Occipital lobe (tissue), 2 donors: ENCODE data around the gene FZR1. TPM values are rescaled to one million over a fixed set of nuclear protein-coding genes. Genes with fewer than 3 reads are reported as not detected.
"Not testable (repeated sequence)": the region's sequence is repeated elsewhere in the genome, so short reads cannot be mapped to it uniquely, and the experiment has no call there.

ENCODE experiments used
- DNase-seq: peaks from one replicate; lab custom pipeline; 2025; lab: John Stamatoyannopoulos, UW
- total RNA-seq: library from RNA; depleted of rRNA; stranded (reverse); fragments of >200 nt; gene quantifications from one replicate; pipeline ENCODE4 v1.2.3, GENCODE V29; 2014

Gene FZR1
- total RNA-seq, 1 donor from 2014 or later = 42.0 TPM

- DNase-seq = no peak
These were observed 11.6 kb upstream of the FZR1 start for GRCh38 chr19:3494559-3494958.

DNA sequence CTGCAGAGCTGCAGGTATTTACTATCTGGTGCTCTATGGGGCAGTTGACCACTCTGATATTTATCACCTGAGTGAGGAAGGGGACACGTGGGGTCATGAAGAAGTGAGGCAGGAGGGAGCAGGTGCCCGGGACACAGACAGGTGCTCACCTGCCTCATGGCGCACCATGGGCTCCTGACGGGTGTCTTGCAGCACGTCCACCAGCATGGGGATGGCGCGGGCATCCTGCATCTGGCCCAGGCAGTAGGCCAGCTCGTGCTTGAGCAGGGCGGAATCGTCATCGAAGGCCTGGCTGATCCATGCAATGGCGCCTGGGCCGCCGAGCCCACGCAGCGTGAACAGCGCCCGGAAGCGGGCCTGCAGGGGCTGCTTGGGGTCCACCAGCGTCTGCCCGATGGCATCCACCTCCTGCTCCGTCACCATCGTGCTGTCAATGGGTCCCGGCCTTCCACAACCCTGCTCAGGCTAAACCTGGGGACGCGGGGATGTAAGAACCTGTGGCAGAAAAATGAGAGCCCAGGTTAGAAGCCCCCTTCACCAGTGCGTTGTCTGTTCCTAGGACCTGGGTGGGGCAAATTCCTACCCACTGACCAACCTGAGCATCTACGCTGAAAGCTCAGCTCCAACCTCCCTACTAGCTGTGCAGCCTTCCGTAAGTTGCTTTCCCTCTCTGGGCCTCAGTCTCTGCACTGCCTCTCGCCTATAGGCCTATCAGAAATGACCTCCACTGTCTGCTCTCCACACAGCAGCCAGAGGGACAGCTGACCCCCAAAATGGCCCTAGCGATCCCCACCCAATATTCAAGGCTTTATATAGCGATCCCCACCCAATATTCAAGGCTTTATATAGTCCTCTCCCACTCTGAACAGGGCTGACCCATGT lies 9.5 kb upstream of the FZR1 start:
- DNase-seq = no peak

DNA sequence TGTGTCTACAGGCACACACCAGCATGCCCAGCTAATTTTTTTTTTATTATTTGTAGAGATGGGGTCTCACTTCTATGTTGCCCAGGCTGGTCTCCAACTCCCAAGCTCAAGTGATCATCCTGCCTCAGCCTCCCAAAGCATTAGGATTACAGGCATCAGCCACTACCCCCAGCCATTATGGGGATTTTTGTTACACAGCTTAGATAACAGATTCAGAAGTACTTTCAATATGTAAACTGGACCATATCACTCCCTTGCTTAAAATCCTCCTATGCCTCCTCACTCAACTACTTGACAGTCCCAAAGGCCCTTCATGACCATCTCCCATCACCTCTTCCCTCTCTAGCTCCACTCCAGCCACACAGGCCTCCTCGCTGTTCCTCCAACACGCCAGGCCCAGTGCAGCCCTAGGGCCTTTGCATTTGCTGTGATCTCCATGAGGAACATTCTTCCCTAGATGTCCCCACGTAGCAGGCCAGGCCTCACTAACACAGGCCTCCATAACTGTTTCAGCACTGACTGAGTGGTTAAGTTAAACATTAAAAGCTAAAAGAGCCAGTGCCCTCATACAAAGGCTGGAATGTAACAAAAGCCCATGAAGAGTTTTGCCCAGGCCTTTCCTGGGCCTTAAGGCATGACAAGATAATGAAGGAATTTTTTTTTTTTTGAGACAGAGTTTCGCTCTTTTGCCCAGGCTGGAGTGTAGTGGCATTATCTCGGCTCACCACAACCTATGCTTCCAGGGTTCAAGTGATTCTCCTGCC lies 8.2 kb upstream of the FZR1 start:
- no peak for DNase-seq

DNA sequence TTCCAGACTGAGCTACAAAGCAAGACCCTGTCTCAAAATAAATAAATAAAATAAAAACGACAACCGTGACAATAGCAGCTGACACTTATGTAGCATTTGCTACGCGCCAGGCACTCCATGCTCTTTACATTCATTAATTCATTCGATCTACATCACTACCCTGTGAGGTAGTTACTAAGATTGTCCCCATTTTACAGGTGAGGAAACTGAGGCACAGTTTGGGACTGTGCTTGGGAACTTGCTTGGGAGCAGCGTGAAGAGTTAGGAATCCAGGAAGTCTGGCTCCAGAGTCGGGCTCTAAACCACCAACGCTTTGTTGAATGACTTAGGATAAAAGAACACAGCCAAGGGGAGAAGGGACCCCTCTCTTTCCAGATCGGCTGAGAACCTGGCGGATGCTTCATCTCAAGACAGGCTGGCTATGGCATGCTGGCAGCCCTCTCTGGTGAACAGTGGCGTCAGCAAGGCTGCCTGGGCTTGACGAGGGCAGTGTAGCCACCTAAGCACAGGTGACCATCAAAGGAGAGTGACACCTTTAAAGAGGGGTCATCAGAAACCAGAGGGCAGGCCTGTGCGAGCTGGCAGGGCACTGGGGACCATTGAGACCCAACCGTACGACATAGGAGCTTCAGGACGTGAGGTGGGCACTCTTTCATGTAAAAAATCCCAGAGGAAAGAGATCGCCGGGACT lies 6.2 kb upstream of the FZR1 start:
- no peak for DNase-seq

DNA sequence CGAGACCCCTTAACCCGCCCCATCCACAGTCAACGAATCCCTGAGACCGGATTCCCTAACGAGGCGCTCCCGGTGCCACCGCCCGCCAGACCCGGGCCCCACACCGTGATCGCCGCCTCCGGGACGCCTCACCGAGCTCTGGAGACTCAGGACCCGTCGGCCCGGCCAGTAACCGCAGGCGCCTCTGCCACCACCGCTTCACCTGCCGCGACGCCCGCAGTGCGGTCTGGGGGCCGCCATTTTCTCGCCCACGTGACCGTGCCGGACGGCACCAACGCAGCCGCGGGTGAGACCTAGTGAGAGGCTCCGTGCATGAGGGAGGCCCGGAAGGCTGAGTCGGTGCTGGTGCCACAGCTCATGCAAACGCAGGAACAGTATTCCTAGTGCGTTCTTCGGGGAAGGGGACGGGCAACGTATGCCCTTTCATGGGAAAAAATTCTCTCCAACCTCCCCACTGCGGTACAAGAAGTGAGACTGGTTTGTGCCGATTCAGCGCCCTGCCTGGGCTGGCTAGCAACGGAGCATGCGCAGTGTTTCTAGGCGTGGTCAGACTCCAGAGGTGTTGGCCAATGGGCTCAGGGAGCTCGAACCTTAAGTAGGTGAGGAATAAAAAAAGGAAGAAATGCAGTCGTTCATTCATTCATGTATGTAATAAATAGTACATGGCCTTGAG lies 5.5 kb upstream of the FZR1 start, which contains the start of gene DOHH:
TSS of gene DOHH (minus strand) at position 246 of the 673 bp plus-strand sequence. CDS start 3,860 bp downstream, outside the sequence.
- peak; percentile 94 for DNase-seq

- DNase-seq = no peak
These were observed 4.3 kb upstream of the FZR1 start for GRCh38 chr19:3501780-3502179.

DNA sequence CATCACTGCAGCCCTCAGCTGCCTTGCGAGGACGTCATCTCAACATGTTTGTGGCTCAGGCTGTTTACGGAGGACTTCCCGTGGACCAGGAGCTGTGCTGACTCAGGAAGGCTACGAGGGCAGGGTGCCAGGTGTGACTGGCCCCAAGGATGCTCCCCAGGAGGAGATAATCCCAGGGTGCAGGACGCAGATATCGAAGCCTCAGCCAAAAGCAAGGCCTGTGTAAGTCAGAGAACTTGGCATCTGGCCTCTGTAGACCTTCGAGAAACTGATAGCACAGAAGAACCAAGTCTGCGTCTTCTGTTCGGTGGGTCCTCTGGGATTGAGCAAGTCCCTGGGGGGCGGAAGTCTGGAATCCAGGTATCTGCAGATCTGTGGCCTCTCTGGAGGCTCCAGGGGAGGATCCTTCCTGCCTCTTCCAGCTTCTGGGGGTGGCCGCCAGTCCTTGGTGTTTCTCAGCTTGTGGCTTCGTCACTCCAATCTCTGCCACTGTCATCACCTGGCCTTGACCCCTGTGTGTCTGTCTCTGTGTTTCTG lies 3.0 kb upstream of the FZR1 start:
- no peak for DNase-seq

DNA sequence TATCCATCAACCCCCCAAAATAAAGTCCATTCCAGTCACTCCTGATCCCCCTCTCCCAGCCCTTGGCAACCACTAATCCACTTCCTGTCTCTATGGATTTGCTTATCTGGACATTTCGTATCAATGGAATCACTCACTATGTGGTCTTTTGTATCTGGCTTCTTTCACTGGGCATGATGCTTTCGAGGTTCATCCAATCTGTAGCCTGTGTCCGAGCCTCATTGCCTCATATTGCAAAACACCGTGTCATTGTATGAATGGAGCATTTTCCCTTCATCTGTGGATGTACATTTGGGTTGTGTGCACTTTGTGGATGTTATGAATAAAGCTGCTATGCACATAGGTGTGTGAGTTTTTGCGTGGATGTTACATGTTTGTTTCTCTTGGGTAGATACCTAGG lies 1.4 kb upstream of the FZR1 start:
- DNase-seq = no peak

DNA sequence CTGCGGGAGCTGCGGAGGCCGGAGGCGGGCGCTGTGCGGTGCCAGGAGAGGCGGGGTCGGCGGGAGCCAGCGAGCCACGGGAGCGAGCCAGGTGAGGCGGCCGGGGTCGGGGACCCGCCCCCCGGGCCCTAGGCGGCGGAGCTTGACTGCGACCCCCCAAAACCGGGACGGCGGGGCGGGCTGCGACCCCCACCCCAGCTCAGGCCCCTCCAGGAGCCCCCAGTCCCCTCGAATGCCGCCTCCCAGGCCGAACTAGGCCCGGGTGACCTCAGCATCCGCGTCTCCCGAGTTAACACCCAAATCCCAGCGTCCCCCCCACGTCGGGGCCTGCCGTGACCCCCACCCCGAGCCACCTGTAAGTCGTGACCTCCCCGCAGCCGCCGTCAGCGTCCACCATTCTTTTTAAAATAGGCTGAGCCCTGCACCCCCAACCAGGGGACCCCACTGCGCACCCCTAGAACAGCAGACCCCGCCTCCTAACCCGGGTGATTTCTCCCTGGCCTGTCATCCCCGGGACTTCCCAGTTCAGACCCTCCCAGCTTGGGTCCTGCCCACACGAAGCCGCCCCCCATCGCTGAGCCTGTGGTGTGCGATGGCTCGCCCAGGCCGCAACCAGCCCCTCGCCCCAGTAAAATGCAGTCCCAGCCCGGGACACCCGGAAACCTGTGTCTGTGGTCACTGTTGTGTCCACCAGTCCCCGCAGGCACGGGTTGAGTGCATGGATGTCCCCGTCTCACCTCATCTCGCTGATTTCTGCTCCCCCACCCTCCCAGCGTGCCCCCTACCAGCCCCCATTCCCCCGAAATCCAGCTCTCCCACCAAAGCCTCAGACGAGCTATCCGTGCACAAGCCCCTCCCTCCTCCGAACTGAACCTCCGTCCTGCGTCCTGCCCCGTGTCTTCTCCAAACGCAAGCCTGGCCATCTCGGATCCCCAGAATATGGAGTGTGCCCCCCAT lies 551 bp downstream of the FZR1 start:
- DNase-seq = no peak

GRCh38 chr19:3507371-3508120 lies 1.4 kb downstream of the FZR1 start:
- no peak for DNase-seq

- not testable (repeated sequence) for DNase-seq
These were observed 2.1 kb downstream of the FZR1 start for GRCh38 chr19:3508121-3508661.

- no peak for DNase-seq
These were observed 2.8 kb downstream of the FZR1 start for GRCh38 chr19:3508771-3509535.

- DNase-seq = no peak
These were observed 3.5 kb downstream of the FZR1 start for GRCh38 chr19:3509566-3509989.

GRCh38 chr19:3510727-3511126 lies 4.6 kb downstream of the FZR1 start:
- no peak for DNase-seq

GRCh38 chr19:3511506-3512251 lies 5.6 kb downstream of the FZR1 start:
- no peak for DNase-seq

- no peak for DNase-seq
These were observed 6.6 kb downstream of the FZR1 start for GRCh38 chr19:3512562-3513228.
